ACHN (cell line): ENCODE data around the gene CCDC43.
"Not testable (repeated sequence)": the region's sequence is repeated elsewhere in the genome, so short reads cannot be mapped to it uniquely, and the experiment has no call there.

Experiments
- DNase-seq: peaks from one replicate; pipeline ENCODE4 v3.0.0-alpha.2; 2015
- in situ Hi-C: cut with HindIII; loops from 2 replicates; pipeline ENCODE4 v1.10.0; 2017; ENCODE audit warnings: low sequenced_read_pairs, low pct_ligation_motif_present, low pct_unique_long_range_greater_than_20kb

Gene CCDC43

GRCh38 chr17:44683303-44683702, 6.3 kb downstream of the CCDC43 start:
- DNase-seq, in situ Hi-C loops: not testable (repeated sequence)

DNA sequence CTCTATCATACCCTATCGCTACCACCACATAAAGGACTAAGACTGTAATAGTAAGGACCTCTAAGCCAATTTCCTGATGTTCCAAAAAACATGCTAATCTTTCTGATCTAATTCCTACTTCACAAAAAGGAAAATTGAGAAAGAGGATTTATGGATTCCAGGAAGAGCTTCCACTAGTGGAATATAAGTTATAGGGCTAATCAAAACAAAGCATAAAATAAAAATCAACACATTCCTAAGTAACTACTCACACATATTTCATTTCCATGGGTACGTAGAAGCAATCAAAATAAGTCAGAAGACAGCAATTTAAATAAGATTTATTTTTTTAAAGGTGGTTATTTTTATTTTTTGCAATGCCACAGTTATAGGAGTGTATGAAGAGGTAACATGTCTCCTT, 12.4 kb downstream of the CCDC43 start:
- in situ Hi-C loops: no loop called here
- DNase-seq: no peak

GRCh38 chr17:44673893-44674292, 15.7 kb downstream of the CCDC43 start:
- no peak for DNase-seq
- in situ Hi-C loops: no loop called here

DNA sequence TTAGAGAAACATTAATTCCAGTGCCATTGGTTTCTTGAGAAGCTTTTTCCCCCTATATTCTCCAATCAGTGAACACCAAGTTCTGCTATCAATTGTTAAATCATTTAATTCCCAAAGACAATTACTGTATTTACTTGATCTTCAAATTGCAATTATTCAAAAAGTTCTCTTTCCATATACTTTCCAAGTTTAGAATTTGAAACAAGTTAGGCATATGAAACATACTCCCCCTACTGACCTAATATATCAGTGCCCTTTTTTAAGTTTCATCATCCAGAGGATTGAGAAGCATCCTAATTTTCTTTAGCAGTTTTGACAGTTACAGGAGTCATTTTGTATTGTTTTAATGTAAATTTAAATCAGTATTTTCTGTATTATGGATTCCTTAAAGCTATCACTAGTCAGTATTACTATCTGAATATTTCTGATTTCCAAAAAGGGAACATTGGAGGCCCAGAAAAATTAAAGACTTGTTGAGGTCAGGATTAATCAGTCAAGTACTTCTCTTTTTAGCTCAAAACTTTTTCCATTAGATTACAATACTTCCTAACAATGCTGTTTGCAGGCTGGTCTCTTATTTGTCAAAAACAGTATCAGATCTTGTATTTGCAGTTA, 17.0 kb downstream of the CCDC43 start:
- DNase-seq: peak; percentile 42
- in situ Hi-C loops: no loop called here

GRCh38 chr17:44666006-44666405, 23.6 kb downstream of the CCDC43 start:
- in situ Hi-C loops: no loop called here
- no peak for DNase-seq

DNA sequence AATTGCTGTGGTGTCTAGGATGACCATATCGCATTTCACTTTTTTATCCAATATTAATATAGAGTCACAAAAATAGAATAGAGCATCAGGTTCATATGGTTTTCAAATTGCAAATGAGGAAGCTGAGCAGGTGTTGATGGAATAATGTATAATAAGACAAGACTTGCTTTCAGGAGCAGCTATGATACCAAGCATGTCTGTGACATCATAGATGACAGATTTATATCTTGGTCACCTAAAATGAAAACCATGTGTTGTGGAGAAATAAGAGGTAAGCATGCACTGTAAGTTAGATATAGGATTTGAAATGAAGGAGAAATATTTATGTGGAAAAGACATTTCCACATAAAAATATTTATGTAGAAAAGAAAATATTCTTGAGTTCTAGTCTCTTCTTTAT, 24.7 kb downstream of the CCDC43 start:
- DNase-seq: no peak

DNA sequence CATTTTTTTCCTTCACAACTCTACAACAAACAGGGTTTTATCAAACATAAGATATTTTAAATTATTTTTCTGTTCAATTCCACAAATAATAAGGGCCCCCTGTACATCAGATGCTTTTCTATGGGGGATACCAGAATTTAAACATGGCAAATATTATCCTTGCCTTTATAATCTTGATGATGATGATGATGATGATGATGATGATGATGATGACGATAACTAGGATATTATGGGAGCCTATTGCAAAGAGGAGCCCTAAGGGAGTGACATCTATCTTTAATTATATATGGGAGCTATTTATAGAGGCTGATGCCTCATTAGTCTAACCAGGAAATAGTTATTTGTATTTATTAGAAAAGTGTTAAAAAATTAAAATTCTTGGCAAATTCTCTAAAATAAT, 26.5 kb downstream of the CCDC43 start:
- DNase-seq: no peak
- in situ Hi-C loops: no loop called here

More for the DNA sequence above, 24.7 kb downstream of the CCDC43 start:
- in situ Hi-C loops: no loop called here

GRCh38 chr17:44661835-44662234, 27.7 kb downstream of the CCDC43 start:
- DNase-seq: no peak
- in situ Hi-C loops: no loop called here

DNA sequence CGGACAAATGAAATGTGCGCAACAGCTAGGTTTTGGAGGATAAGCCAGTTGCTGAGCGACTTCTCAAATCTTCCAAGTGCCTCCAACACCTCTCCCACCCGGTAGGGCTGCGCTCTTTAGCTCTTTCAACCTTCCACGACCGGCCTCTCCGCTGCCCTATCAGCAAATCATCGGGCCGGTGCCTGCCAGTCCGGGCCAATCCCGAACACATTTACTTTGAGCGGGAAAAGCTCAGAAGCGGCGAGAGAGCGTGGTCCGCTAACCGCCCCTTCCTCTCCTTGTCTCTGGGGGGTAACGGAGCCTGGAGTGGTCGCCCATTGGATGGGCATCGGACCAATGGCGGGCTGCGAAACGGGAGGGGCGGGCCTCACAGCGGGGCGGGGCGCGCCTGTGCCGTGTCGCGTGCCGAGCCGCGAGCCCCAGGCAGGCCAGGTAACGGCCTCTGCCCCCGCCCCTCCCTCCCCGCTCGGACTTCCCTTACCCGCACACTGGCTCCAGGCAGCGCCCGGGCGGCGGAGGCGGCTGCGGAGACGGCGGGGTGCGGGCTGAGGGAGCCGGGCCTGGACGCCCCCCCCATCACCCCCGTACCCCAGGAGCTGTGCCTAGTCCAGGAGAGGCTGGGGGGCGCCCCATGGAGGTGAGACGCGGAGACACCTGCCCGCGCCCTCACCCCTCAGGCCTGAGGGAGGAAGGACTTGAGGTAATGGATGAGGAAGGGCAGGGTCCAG, 33.4 kb downstream of the CCDC43 start, which contains the start of gene MEIOC:
TSS of gene MEIOC (plus strand) at position 486 of the 728 bp plus-strand sequence. CDS start at position 632, 146 bp downstream.
- in situ Hi-C loops: no loop called here
- DNase-seq: no peak

DNA sequence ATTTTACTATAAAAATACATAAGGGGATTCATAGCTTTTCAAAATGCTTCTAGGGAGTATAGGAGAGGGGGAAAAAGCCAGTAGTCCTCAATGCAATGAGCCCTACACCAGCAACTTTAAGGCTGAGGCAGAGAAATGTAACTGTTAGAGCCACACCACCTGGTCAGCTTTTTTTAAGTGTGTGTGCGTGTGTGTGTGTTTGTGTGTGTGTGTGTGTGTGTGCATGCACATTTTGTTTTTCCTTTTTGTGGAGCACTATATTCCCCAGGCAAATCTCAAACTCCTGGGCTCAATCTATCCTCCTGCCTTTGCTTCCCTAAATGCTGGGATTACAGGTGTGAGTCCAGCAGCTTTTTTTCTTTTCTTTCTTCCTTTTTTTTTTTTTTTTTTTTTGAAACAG, 35.6 kb downstream of the CCDC43 start:
- in situ Hi-C loops: no loop called here
- no peak for DNase-seq

GRCh38 chr17:44653384-44653783, 36.2 kb downstream of the CCDC43 start:
- in situ Hi-C loops: no loop called here
- DNase-seq: no peak

DNA sequence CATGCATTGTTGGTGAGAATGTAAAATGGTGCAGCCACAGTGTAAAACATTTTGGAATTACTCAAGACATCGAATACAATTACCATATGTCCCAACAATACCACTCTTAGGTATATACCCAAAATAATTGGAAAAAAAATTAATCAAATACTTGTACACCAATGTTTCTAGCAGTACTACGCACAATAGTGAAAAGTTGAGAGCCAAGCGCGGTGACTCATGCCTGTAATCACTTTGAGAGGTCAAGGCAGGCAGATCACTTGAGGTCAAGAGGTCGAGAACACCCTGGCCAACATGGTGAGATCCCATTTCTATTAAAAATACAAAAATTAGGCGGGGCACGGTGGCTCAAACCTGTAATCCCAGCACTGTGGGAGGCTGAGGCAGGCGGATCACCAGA, 36.8 kb downstream of the CCDC43 start:
- no peak for DNase-seq
- in situ Hi-C loops: no loop called here

DNA sequence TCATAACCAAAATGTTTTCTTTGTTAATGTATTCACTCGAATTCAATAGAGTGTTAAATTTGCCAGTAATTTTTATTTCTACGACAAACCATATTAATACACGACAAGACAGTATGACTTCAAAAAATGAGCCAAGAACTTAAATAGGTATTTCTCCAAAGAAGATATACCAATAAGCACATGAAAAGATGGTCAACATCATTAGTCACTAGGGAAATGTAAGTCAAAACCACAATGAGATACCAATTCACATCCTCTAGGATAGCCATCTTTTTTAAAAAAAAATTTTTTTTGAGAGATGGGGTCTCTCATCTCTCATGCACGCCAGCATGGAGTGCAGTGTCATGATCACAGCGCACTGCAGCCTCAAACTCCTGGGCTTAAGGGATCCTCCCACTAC, 38.3 kb downstream of the CCDC43 start:
- in situ Hi-C loops: no loop called here
- DNase-seq: no peak

DNA sequence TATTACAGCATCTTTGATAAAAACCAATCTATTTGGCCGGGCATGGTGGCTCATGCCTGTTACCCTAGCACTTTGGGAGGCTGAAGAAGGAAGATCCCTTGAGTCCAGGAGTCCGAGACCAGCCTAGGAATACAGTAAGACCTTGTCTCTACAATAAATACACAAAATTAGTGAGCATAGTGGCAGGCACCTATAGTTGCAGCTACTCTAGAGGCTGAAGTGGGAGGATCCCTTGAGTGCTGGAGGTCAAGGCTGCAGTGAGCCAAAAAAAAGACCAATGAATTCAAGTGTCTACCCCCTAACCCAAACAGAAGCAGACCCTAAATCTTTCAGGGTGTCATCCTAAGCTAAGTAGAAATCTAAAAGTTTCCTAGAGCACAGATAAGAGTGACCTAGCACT, 40.6 kb downstream of the CCDC43 start:
- no peak for DNase-seq
- in situ Hi-C loops: loop anchor here (25.0 kb wide), 1 partner anchor 112 kb away; no protein-coding TSS in a partner anchor

DNA sequence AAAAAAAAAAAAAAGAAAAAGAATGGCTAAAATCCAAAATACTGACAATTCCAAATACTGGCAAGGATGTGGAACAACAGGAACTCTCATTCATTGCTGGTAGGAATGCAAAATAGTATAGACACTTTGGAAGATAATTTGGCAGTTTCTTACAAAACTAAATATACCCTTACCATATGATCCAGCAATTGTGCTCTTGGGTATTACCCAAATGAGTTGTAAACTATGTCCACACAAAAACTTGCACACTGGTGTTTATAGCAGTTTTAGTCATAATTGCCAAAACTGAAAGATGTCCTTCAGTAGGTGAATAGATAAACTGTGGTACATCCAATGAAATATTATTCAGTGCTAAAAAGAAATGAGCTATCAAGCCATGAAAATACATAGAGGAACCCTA, 41.8 kb downstream of the CCDC43 start:
- in situ Hi-C loops: loop anchor here (25.0 kb wide), 1 partner anchor 110 kb away; no protein-coding TSS in a partner anchor
- no peak for DNase-seq

- in situ Hi-C loops: loop anchor here (25.0 kb wide), 1 partner anchor 109 kb away; no protein-coding TSS in a partner anchor
- DNase-seq: no peak
These were observed 43.3 kb downstream of the CCDC43 start for GRCh38 chr17:44646280-44646679.

DNA sequence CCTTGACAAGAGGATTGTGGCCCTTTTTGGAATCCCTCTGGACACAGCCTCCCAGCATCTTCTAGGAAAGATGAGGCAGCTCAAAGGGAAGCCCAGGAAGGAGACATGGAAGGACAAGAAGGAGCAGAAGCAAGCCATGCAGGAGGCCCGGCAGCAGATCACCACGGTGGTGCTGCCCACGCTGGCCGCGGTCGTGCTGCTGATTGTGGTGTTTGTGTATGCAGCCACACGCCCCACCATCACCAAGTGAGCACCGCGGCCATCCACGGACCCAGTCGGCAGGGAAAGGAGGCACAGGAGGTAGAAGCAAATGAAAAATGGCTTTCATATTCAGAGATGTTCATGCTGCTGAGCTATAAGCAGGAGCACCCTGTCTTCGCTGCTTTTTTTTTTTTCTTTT, 44.2 kb downstream of the CCDC43 start:
- in situ Hi-C loops: loop anchor here (25.0 kb wide), 1 partner anchor 108 kb away; no protein-coding TSS in a partner anchor
- DNase-seq: no peak

DNA sequence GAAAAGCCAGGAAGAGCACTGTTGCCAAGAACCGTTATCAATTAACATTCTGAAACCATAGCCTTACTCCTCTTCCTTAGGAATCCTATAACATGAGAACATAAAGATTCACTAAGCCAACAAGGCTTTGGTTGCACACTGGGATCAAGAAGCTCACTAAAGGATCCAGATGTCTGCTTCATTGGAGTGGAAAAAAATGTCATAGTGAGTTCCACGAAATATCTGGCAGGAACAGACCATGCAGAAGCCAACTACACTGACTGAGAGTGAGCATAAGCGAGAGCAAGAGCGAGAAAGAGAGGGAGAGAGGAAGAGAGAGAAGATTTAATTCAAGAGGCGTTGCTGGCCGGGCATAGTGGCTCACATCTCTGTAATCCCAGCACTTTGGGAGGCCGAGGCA, 46.7 kb downstream of the CCDC43 start:
- DNase-seq: no peak
- in situ Hi-C loops: loop anchor here (25.0 kb wide), 1 partner anchor 106 kb away; no protein-coding TSS in a partner anchor

DNA sequence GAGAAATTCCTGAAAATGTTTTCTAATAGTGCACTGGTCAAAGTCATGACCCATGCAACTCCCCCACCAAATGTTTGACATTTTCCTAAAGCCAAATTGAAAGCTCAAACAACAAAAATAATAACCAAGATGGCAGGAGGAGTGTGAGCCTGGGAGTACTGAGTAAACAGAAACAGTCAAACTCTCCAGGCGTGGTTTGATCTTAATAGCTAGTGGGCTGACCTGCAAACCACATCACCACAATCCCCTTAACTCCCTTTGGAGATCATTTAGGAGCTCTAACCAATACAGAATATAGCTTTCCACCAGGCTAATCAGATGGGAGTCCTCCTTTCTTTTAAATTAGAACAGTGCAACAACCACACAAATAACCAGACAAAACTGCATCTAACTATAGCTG, 52.5 kb downstream of the CCDC43 start:
- no peak for DNase-seq
- in situ Hi-C loops: loop anchor here (25.0 kb wide), 1 partner anchor 100 kb away; no protein-coding TSS in a partner anchor

DNA sequence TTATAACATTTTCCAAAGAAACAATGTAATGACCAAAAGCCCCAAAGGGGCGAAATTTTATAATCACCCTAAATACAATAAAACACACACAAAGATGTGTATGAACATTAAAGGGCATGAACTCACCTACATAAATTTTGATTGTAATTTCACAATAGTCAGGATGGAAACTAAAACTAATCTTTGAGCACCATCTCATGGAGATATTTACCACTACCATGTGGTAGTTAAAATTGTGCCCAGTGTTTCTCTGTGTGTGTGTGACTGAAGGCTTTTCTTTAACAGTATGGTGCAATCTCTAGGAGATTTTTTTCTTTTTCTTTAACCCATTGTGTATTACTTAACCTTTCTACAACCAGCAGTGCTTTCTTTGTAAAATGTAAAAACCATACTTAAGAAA, 53.0 kb downstream of the CCDC43 start:
- in situ Hi-C loops: loop anchor here (25.0 kb wide), 1 partner anchor 99 kb away; no protein-coding TSS in a partner anchor
- DNase-seq: peak; percentile 63
